NCI-H510A (cell line): Measurements from ENCODE around the gene SYCE3.

ENCODE experiments used
- DNase-seq: peaks from one replicate; lab custom pipeline; 2025; lab: John Stamatoyannopoulos, UW

Gene SYCE3

DNA sequence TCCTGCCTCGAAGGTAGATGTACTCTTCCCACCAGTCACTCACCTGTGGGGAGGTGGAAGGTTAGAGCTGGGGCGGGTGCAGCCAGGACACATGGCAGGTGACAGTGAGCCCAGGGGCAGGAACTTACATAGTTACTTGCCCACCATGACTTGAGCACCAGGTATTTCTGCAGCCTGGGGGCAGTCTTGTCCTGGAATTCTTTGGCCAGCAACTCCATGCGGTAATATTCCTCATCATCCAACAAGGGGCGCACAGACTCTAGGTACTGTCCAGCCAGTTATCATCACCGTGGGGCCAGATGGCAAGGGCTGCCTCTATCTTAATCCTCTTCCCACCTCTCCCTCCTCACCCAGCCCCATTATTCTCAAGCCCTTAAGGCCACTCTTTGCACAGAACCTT lies 13.4 kb upstream of the SYCE3 start:
- no peak for DNase-seq

DNA sequence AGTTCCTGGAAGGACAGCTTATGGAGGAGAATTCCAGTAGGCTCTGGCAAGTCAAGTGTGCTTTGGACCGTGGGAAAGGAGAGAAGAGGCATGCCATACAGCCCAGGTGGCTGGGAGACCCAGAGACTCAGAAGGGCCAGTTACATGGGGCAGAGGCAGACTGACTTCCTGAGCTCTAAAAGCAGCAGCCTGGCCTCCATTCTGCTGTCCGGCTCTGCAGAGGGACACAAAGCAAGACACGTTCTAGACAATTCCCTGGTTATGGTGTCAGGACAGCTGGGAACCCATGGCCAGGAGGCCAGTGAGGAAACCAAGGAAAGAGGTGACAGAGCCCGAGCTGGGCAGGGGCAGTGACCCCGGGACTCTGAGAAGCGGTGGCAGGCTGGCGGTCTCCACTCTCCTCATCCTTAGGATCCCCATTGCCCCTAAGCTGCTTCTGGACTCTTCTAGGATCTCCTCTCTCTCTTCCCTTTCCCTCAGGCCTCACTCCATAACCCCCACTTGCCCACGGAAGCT lies 12.8 kb upstream of the SYCE3 start:
- no peak for DNase-seq

DNA sequence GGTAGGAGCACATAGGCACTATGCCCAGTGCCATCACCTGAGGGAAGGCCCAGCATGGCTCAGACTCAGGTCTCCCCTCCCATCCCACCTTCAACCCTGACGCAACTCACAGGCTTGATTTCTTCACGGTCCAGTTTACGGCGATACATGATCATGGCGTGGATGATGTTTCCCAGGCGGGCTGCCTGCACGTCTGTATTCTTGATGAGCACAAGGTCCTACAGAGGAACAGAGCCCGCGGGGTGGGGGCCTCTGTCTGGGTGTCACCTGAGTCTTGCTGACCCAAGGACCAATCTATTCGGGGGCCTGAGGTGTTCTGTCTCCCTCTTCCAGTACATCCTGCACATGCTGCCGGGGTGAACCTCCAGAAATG lies 11.7 kb upstream of the SYCE3 start:
- DNase-seq: no peak

DNA sequence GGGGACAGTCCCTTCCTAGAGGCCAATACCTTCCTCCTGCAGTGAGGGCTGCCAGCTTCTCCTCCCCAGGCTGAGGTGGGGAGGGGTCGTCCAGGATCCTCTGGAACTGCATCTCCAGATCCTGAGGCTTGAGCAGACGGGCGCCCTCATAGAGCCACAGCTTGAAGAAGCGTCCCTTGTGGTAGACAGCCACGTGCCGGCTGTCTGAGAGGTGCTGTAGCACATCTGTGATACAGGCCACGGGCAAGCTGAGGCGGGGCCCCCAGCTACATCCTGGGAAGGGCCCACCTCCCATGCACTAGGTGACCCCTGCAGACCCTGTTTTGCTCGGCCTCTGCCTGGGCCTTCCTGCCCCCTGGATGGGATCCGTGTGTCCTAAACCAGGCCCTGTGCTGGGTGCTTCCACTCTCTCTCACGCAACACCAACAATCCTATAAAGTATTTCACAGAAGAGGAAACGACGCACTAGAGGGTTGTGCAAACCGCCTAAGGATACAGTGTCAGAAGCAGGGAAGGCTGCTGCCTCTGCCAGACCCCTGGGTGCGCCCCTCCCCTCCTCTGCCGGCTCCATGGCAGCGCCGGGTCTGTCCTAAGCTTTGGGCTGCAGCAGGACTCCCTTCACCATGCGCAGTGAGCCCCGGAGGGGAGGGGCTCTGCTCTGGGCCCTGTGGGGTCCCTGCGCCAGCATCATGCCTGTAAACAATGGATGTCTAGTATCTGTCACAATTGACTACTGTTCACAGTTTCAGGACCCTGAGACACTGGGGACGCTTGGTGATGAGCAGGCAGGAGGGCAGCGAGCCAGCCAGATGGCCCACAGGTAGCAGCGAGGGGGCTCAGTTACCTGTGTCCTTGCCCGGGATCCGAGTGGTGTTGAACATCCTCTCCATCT lies 11.0 kb upstream of the SYCE3 start:
- DNase-seq: no peak

DNA sequence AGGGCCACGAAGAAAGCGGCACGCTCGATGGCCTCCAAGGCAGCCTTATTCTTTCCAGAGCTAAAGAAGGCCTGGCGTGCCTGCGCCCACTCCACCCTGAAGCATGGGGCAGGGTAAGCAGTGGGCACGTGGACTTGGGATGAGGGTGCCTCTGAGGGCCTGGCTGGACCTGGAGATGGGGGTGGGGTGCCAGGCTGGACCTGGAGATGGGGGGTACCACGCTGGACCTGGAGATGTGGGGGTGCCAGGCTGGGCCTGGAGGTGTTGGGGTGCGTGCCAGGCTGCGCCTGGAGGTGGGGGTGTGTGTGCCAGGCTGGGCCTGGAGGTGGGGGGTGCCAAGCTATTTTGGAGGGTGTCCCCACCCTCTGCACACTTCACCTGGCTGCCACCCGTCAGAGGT lies 10.2 kb upstream of the SYCE3 start:
- DNase-seq: no peak

DNA sequence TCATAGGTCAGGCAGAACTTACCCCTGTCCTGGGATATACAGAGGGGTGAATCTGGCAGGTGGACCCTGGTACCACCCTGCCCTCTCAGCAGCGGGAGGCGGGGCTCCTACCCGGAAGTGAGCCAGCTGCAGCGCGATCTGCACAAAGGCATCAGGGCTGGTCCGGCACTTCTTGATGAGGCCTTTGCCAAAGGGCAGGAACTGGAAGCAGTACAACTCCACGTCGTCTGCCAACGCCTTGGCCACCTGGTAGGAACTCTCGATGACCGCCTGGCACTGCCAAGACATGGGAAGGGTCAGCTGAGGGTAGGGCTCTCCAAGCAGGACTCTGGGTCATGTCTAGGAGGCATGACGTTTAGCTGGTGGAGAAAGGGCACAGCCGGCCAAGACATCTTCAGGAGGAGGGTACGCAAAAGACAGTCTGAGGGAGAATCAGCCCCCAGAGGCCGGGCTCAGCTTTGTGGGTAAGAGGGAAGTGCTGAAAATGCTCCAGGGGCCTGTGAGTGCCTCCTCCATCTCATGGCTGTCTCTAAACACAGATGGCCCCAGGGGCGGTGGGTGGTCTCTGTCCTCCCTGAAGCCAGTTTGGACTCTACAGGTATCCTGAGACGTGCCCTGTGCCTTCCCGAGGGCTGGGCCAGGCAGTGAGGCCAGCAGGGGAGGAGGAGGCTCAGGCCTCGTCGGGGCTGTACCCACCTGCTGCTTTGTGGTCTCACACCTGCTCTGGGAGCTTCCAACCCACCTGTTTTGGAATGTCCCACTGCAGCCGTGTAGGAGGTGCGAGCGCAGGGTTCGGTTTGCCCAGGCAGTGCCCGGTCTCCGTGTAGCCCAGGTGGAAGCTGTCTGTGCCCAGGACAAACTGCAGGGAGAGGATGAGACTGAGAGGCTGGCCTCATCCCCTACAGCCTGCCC lies 8.8 kb upstream of the SYCE3 start:
- DNase-seq: no peak

DNA sequence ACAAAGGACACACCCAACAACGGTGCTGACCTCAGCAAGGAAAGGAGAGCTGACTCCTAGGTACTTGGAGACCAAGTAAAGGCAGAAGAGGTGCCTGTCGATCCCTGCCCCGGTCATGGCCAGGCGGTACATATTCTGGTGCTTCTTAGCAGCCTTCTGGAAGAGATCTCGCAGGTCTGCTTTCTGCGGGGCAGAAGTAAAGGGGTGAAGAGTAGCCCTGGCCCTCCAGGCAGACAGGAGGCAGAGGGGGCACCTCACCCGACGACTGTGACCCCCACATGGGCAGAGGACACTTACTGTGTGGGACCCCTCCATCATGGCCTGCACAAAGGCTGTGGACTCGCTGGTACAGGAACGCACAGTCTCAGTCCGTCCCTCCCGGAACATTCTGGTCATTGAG lies 8.1 kb upstream of the SYCE3 start:
- DNase-seq: no peak

DNA sequence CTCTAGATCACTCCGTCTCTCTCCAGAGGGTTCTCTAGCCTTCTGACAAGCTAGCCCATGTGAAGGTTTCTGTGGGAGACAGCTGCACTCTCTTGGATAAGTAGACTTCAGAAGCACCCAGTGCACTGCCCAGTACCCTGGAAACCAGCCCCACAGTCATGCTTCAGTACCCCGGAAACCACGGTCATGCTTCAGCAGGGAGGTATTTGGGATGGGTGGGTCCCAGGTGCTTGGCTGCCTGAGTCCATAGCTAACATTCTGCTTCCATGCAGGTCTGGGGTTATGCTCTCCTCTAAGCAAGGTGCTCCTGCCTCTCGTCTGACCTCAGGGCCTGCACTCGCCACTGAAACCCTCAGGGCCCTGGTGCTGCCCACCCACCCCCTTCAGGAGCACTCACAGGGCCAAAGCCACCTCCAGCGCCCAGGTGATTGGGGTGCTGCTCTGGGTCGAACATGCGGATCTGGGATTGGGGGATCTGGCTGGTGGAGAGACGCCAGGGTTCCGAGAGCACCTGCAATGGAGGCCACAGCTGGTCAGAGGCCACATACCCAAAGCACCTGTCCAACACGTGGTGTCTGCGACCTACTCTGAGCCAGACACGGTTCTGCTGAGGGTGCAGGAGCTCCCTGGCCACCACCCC lies 7.3 kb upstream of the SYCE3 start:
- no peak for DNase-seq

DNA sequence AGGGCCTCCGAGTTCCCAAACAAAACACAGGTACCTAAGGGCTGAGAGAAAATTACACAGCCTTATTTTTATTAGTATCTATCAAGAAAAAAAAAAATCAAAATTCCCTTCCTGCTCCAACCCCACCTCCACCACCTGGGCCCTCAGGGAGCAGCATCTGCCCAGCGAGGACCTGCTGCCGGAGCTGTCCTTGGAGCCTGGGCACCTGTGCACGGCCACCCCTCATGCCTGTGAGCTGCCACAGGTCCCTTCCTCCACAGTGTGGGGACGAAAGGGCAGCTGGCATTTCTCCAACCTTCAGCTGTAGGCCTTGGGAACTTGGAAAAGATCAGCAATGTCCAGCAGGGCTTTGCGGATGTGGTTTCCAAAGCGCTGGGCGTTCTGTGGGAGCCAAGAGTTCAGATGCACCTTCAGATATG lies 6.3 kb upstream of the SYCE3 start:
- DNase-seq: no peak

DNA sequence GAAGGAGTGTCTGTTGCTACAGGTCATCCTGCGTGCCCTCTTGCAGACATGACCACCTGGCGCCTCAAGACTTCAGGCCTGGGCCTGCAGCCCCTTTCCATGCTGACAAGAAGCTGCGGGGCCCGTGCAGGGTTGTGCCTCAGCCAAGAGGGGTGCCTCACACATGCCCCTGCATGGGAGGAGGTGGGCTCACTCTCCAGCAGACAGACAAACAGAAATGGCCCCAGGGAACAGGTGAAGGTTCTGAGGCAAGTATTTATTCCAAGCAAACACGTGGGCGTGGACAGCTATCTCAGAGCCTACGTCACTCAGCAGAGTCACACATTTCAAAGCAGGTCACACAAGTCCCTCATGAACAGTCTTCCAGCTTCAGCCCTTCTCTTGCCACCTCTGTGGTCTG lies 5.9 kb upstream of the SYCE3 start:
- DNase-seq: no peak

DNA sequence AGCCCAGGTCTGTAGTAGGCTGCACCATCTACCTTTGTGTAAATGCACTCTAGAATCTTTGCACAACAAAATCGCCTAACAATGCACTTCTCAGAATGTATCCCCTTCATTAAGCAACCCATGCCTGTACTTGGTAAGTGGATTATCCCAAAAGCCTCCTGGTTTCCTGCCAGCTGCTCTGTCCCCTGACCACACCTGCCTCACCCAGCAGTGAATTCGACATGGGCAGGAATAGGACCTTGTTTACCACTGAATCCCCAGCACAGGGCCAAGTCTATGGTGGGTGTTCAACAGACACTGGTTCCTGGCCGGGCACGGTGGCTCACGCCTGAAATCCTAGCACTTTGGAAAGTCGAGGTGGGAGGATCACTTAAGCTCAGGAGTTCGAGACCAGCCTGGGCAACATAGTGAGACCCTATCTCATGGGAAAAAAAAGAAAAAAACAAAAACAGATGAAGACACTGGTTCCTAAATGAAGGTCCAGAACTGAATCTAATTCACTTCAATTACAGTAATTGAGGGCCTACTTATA lies 5.1 kb upstream of the SYCE3 start:
- no peak for DNase-seq

DNA sequence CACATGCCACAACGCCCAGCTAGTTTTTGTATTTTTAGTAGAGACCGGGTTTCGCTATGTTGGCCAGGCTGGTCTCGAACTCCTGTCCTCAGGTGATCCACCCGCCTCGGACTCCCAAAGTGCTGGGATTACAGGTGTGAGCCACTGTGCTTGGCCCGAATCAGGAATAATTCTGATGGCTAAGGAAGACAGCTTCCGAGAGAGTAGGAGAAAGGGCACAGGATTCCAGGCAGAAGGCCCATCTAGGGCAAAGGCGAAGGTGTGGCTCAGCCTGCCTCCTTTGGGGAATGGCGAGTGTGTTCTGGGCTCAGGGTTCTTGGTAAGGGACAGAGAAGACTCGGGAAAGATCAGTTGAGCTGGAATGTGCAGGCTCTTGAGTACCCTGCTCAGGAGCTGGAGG lies 1.6 kb upstream of the SYCE3 start:
- no peak for DNase-seq

DNA sequence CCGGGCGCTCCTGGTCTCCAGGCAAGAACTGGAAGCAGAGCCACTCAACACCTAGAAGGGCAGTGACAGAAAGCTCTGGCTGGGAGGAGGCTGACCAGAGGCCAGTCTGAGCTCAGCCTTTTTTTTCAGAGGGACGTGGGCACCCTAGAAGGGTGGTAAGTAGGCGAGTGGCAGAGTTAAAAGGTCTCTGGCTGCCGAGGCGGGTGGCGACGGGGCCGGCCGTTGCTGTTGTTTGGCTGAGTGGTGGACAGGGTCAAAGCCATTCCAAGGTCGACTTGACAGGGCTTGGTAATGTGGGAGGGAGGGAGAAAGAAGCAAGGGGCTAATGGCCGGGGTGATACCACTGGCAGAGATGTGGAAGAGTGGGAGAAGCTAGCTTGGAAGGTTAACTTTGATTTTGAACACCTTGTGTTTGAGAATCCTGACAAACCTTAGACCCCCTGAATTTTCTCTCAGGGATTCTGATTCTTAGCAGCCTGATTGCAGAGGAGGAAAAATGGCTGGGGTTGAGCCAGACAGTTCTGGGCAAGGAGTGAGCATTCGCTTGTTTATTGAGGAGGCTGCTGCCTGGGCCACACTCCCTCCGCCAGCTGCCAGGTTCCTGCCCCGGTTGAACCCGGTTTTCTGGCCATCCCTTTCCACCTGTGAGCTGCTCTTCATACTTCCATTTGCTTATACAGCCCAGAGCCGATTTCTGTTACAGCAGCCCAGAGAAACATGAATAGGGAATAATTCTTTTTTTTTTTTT lies 868 bp upstream of the SYCE3 start:
- DNase-seq: no peak

DNA sequence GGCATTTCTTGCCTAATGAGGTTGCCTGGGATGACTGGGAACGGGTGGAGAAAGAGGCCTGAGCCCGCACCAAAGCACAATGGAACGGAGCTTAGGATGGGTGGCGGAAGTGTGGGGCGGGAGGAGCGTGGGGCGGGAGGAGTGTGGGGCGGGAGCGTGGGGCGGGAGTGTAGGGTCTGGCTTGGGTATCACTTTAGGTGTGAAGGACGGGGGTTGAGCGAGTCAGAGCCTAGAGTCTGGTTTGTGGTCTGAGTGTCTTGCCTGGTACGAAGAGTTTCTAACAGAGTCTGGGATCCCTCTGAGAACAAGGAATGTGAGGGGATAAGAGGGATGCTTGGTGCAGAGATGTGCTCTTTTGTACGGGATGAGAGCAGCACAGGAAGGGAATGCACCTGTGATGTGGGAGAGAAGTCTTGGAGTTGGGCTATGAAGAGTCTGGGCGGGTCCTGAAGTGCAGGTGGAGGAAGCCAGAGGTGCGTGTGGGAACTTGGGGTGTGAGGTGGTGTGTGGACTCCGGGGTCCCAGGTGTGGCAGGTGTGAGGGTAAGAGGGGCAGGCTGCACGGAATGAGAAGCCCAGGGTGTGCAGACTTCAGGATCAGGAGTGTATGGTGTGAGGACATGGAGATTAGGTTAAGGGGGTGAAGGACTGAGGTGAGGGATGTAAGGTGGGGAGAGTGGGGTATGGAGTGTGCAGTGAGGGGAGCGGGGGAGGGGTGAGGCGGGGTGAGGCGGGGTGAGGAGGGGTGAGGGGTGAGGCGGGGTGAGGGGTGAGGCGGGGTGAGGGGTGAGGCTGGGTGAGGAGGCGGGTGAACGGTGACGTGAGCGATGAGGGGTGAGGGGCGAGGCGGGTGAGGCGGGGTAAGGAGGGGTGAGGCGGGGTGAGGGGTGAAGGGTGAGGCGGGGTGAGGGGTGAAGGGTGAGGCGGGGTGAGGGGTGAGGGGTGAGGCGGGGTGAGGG lies 1.0 kb downstream of the SYCE3 start:
- no peak for DNase-seq

DNA sequence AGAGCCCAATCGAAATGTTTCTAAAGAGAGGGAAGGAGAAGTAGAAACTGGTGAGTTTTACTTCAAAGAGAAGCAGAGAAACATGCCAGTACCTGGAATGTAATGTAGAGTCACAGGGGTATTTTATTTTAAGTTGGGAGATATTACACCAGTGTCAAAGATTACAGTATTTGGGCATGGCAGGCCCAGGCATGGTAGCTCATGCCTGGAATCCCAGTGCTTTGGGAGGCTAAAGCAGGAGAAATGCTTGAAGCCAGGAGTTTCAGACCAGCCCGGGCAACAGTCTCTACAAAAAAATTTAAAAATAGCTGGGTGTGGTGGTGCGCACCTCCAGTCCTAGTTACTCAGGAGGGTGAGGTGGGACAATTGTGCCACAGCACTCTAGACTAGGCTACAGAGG lies 2.7 kb downstream of the SYCE3 start:
- DNase-seq: no peak

DNA sequence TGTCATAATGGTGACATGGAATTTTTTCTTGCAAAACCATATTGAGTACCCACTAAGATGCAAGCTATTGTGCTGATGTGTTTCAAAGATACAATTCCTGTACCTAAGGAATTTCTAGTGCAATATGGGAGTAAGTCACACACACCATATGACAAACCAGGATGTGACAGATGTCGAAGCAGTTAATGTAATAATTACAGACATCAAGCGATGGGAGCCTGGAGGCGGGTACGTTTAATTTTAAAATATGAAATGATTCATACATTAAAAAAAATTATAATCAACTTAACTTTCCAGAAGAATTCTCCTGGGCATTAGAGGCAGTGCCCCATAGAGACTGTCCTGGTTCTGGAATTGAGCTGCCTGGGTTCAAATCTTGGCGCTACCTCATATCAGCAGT lies 6.0 kb downstream of the SYCE3 start:
- no peak for DNase-seq

DNA sequence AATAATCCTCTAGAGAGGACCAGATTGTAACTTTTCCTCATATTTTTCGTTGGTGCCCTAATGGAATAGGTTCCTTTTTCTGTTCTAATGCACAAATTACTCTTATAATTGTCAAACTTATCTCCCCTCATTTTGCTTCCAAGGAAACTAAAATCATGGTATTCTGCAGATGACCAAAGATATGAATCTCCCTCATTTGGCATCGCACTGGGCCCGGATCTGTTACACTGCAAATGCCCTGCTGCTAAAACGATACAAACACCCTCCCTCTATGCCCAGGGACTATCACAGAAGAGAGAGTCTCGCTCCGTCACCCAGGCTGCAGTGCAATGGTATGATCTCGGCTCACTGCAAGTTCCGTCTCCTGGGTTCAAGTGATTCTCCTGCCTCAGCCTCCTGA lies 9.4 kb downstream of the SYCE3 start:
- no peak for DNase-seq

DNA sequence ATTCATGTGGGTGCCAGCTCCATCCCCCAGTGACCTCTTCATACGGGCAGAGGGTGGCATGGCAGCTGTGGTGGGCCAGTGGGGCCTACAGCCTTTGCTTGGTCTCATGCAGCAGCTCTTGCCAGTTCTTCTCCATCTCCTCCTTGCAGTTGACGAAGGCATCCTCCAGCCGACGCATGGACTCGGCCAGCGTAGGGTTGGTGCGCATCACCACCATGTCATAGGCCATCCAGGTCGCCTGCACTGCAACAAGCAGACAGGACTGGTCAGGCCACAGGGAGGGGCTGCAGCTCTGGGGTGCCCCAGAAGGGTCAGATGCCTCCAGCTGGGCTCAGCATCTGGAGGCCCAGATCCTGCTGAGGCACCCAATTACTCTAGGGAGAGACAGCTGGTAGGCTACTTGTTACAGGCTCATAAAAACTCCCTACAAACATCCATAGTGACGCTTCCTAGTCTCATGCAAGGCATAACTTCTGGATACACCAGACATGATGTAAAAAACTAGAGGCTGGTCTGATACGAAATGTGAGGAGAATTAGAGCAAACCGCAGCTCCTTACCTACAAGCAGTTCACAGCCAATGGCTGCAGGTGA lies 11.5 kb downstream of the SYCE3 start:
- DNase-seq: no peak

DNA sequence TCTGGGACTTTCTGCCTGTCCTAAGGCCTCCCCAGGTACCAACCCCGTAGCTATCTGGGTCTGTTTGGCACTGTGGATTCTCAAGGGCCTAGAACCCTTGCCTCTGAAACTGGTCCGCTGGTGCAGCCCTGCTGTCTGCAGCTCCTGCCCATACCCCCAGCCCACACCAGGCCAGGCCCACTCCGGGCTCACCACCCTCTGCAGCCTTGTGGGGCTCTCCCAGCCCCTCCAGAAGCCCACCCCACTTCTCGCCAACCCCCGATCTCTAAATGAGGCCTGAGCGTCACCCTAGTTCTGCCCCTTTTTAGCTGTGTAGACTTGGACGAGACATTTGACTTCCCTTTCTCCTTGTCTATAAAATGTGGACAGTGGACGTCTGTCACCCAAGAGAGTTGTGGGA lies 12.3 kb downstream of the SYCE3 start:
- DNase-seq: no peak
